Measurements from ENCODE around the gene OR10H1.

GRCh38 chr19:15787611-15788155, 27.8 kb downstream of the OR10H1 start, which contains the start of gene OR10H5:
- TF ChIP-seq L3MBTL2 (conservative IDR thresholded peaks at IDR 0.05) = no peak
- TF ChIP-seq SP1 (IDR thresholded peaks at IDR 0.05) = no peak
- TF ChIP-seq SUZ12 (IDR thresholded peaks at IDR 0.05) = no peak
- TF ChIP-seq HDGF (IDR thresholded peaks at IDR 0.05; ENCODE audit: borderline replicate concordance) = no peak
- no peak for TF ChIP-seq TARDBP (IDR thresholded peaks at IDR 0.05)
- TF ChIP-seq FOXA1 (IDR thresholded peaks at IDR 0.05) = no peak
- no peak for TF ChIP-seq ELF4 (IDR thresholded peaks at IDR 0.05)
- no peak for TF ChIP-seq BHLHE40 (IDR thresholded peaks at IDR 0.05; ENCODE audit: borderline replicate concordance)
- no peak for TF ChIP-seq FOXM1 (IDR thresholded peaks at IDR 0.05; ENCODE audit: borderline replicate concordance)
- no peak for TF ChIP-seq ZNF384 (IDR thresholded peaks at IDR 0.05)
- TF ChIP-seq ARNT (IDR thresholded peaks at IDR 0.05) = no peak
- TF ChIP-seq PKNOX1 (IDR thresholded peaks at IDR 0.05) = no peak
- no peak for TF ChIP-seq CTBP1 (IDR thresholded peaks at IDR 0.05; ENCODE audit: borderline replicate concordance)

All from HEK293T (cell line).